PC-3 (cell line): ENCODE measurements around the gene STN1. TPM values are rescaled to one million over a fixed set of nuclear protein-coding genes. Genes with fewer than 3 reads are reported as not detected.
A peak's percentile ranks its signal among the peaks of the same experiment; 100 is the strongest.

Source experiments
- ATAC-seq: fragments of 200-7000 bp; cut with Tn5 transposase; 2 replicates; pipeline ENCODE4 v1.9.1; 2020; ENCODE audit warnings: mild to moderate bottlenecking, moderate library complexity
- BruUV-seq: library from RNA; stranded (reverse); fragments of 400-500 nt; replicated peaks from 2 replicates; lab custom pipeline; 2021; lab: Mats Ljungman, UMichigan
- CTCF ChIA-PET: fragments of 300-600 bp; sonication (Branson Sonifier 250); formaldehyde crosslinking; loops from one replicate; lab custom pipeline; 2022; ENCODE audit warnings: antibody characterized with exemption; lab: Charles Lee
- POLR2A ChIA-PET: fragments of 300-600 bp; sonication (Branson Sonifier 250); formaldehyde crosslinking; loops from one replicate; lab custom pipeline; 2022; ENCODE audit warnings: antibody characterized with exemption; ENCODE audit not compliant: unreplicated experiment; lab: Charles Lee
- DNase-seq: peaks from one replicate; pipeline ENCODE4 v3.0.0-alpha.2; 2015
- H2AFZ ChIP-seq: fragments of 300-600 bp; sonication (generic); 2 replicates; pipeline ENCODE4 v1.6.0; 2016; ENCODE audit warnings: antibody characterized with exemption, low read length
- H3F3A ChIP-seq: fragments of 300-600 bp; sonication (generic); one replicate; pipeline ENCODE4 v1.6.0; 2017; ENCODE audit warnings: antibody characterized with exemption, low read length, control low read depth, mild to moderate bottlenecking; ENCODE audit not compliant: unreplicated experiment
- H3K27ac ChIP-seq: fragments of 300-600 bp; sonication (generic); 2 replicates; pipeline ENCODE4 v1.5.1; 2016; ENCODE audit warnings: mild to moderate bottlenecking, low read length
- H3K27me3 ChIP-seq: fragments of 300-600 bp; sonication (generic); 2 replicates; pipeline ENCODE4 v1.6.1; 2016; ENCODE audit warnings: low read length, mixed read lengths
- H3K36me3 ChIP-seq: fragments of 300-600 bp; sonication (generic); 2 replicates; pipeline ENCODE4 v1.6.1; 2016; ENCODE audit warnings: low read depth, mixed run types, low read length, mixed read lengths
- H3K4me1 ChIP-seq: fragments of 300-600 bp; sonication (generic); 2 replicates; pipeline ENCODE4 v1.5.1; 2016; ENCODE audit warnings: low read length; ENCODE audit not compliant: insufficient read depth
- H3K4me2 ChIP-seq: fragments of 300-600 bp; sonication (generic); 2 replicates; pipeline ENCODE4 v1.6.0; 2016; ENCODE audit warnings: low read length
- H3K4me3 ChIP-seq: fragments of 300-600 bp; sonication (generic); 2 replicates; pipeline ENCODE4 v1.5.1; 2016; ENCODE audit warnings: mild to moderate bottlenecking, low read length, mixed read lengths
- H3K79me2 ChIP-seq: fragments of 300-600 bp; sonication (generic); 2 replicates; pipeline ENCODE4 v1.6.1; 2017; ENCODE audit warnings: low read length, mixed read lengths
- H3K9ac ChIP-seq: fragments of 300-600 bp; sonication (generic); 2 replicates; pipeline ENCODE4 v1.6.0; 2016; ENCODE audit warnings: mild to moderate bottlenecking, low read length
- H3K9me2 ChIP-seq: fragments of 300-600 bp; sonication (generic); replicated peaks from 2 replicates; pipeline ENCODE4 v1.6.1; 2016; ENCODE audit warnings: mixed run types, low read length, mixed read lengths
- H3K9me3 ChIP-seq: fragments of 300-600 bp; sonication (generic); 2 replicates; pipeline ENCODE4 v1.6.1; 2016; ENCODE audit warnings: low read length, mixed read lengths
- H4K20me1 ChIP-seq: fragments of 300-600 bp; sonication (generic); 2 replicates; pipeline ENCODE4 v1.6.1; 2016; ENCODE audit warnings: low read length, mixed read lengths
- CTCF ChIP-seq: fragments of 300-600 bp; sonication (generic); conservative IDR thresholded peaks from 2 replicates; pipeline ENCODE4 v1.5.1; 2017; ENCODE audit warnings: antibody characterized with exemption, low read depth, mild to moderate bottlenecking, low read length
- EZH2 ChIP-seq: fragments of 300-600 bp; sonication (generic); IDR thresholded peaks from one replicate; pipeline ENCODE4 v1.6.1; 2017; ENCODE audit warnings: antibody characterized with exemption, mild to moderate bottlenecking, low read length; ENCODE audit not compliant: unreplicated experiment
- EZH2phosphoT487 ChIP-seq: fragments of 300-600 bp; sonication (generic); IDR thresholded peaks from 2 replicates; pipeline ENCODE4 v1.6.1; 2018; ENCODE audit warnings: mild to moderate bottlenecking, antibody characterized with exemption, low read length, borderline replicate concordance
- intact Hi-C: fragments of 100-400 bp; cut with micrococcal nuclease; formaldehyde crosslinking; loops from 2 replicates; pipeline ENCODE4 v1.9.0; 2023
- total RNA-seq: library from RNA; depleted of rRNA; stranded (reverse); fragments of >200 nt; gene quantifications from 2 replicates; pipeline ENCODE4 v1.2.3, GENCODE V29; 2014

The STN1 gene
- total RNA-seq, 1 experiment from 2014 or later, result 33.5 TPM

GRCh38 chr10:103926722-103927319 lies 8.8 kb upstream of the STN1 start:
- no peaks in the 10 kb centered on the region for H3K27me3 ChIP-seq
- H3K4me3 ChIP-seq, result no peak overlapping the region
- H3K27ac ChIP-seq, result no peak overlapping the region
- TF ChIP-seq CTCF, result no peak
- BruUV-seq, result no TSS peak
- H3K36me3 ChIP-seq, result no peaks in the 10 kb centered on the region
- no peak overlapping the region for H3K9ac ChIP-seq
- no peaks in the 10 kb centered on the region for H3K79me2 ChIP-seq
- CTCF ChIA-PET, result no interaction called here
- H4K20me1 ChIP-seq, result no peaks in the 10 kb centered on the region
- intact Hi-C loops, result no loop called here
- DNase-seq, result no peak
- ATAC-seq, result no peak
- peaks cover 3% of the 10 kb centered on the region; the same call in 1 of the 2 replicates for H3K4me1 ChIP-seq
- no peak overlapping the region for H3K4me2 ChIP-seq
- H3K9me3 ChIP-seq, result no peaks in the 10 kb centered on the region
- no peaks in the 10 kb centered on the region for H3K9me2 ChIP-seq
- H3F3A ChIP-seq, result no peaks in the 10 kb centered on the region
- POLR2A ChIA-PET, result interaction anchor here (0.6 kb wide), 1 partner anchor 13 kb away, joined by 5 read pairs; no protein-coding TSS in a partner anchor
- no peak overlapping the region for H2AFZ ChIP-seq

DNA sequence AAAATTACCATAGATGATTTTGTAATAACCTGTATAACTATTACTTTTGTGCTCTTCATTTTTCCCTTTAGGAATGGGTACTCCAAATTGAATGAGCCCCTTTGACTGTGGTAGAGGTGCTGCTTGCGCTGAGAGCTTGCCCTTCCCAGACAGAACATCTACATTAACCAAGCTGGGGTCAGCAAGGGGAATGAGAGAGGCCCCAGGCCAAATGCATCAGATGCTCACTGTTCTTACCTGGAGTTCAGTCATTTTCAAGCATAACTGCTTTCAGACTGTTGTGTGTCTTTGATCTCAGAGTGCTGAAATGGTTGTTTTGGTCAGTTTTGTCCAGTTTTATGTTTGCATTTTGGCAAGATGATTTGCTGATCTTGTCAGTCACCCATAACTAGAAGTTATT lies 7.6 kb upstream of the STN1 start:
- ATAC-seq (no peak), DNase-seq (no peak)
- ChIA-PET POLR2A (no interaction called here), CTCF (no interaction called here)
- H3K79me2 ChIP-seq, result no peaks in the 10 kb centered on the region
- intact Hi-C loops, result no loop called here
- H3K9me3 ChIP-seq, result no peaks in the 10 kb centered on the region
- no peak overlapping the region for H2AFZ ChIP-seq
- no peaks in the 10 kb centered on the region for H3K36me3 ChIP-seq
- no TSS peak for BruUV-seq
- no peaks in the 10 kb centered on the region for H4K20me1 ChIP-seq
- no peaks in the 10 kb centered on the region for H3K9me2 ChIP-seq
- H3K27ac ChIP-seq, result no peak overlapping the region
- H3K4me3 ChIP-seq, result no peak overlapping the region
- no peak overlapping the region for H3K4me2 ChIP-seq
- H3F3A ChIP-seq, result no peaks in the 10 kb centered on the region
- H3K27me3 ChIP-seq, result no peaks in the 10 kb centered on the region
- no peak for TF ChIP-seq CTCF
- no peak overlapping the region for H3K9ac ChIP-seq
- peaks cover 3% of the 10 kb centered on the region; the same call in 1 of the 2 replicates for H3K4me1 ChIP-seq

DNA sequence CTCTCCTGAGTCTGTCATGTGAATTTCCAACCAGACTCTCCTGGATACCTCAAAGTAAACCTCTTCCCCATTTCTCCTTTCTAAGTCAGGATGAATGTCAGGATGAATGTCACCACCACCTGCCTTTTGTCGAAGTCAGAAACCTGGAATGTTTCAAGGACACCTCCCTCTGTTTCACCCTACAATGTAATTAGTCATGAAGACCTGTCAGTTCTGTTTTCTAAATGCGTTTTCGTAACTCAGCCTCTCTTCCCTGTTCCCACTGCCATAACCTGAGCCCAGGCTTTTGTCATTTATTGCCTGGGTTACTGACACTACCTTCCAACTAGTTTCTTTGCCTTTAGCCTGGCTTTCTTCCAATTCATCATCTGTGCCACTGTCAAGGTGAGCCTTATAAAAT lies 5.5 kb upstream of the STN1 start:
- no peak overlapping the region for H2AFZ ChIP-seq

More for the DNA sequence above, 5.5 kb upstream of the STN1 start:
- H3K9me3 ChIP-seq, result no peaks in the 10 kb centered on the region
- H3K9me2 ChIP-seq, result no peaks in the 10 kb centered on the region
- intact Hi-C loops, result no loop called here
- TF ChIP-seq EZH2, result no peak
- TF ChIP-seq CTCF, result no peak
- no peak for TF ChIP-seq EZH2phosphoT487
- H4K20me1 ChIP-seq, result no peaks in the 10 kb centered on the region
- no peaks in the 10 kb centered on the region for H3K36me3 ChIP-seq
- DNase-seq, result peak; percentile 32
- no peak overlapping the region for H3K4me2 ChIP-seq
- no peak; the same call in 1 of the 2 replicates for ATAC-seq
- POLR2A ChIA-PET, result no interaction called here
- H3K4me3 ChIP-seq, result no peak overlapping the region
- no peaks in the 10 kb centered on the region for H3K79me2 ChIP-seq
- no TSS peak for BruUV-seq
- H3K4me1 ChIP-seq, result peaks cover 9% of the 10 kb centered on the region
- CTCF ChIA-PET, result no interaction called here
- H3K27me3 ChIP-seq, result no peaks in the 10 kb centered on the region
- no peak overlapping the region for H3K9ac ChIP-seq
- no peaks in the 10 kb centered on the region for H3F3A ChIP-seq
- no peak overlapping the region for H3K27ac ChIP-seq
